Ishikawa (cell line): ENCODE measurements around the gene FSCN2.

Experiments
- CEBPB ChIP-seq: IDR thresholded peaks from 2 replicates; pipeline ENCODE4 v1.6.1; 2012
- CREB1 ChIP-seq: IDR thresholded peaks from 2 replicates; pipeline ENCODE4 v1.6.1; 2012; ENCODE audit warnings: low read depth
- EGR1 ChIP-seq: IDR thresholded peaks from 2 replicates; pipeline ENCODE4 v1.6.1; 2012
- EP300 ChIP-seq: IDR thresholded peaks from 2 replicates; pipeline ENCODE4 v1.6.1; 2012; ENCODE audit warnings: borderline replicate concordance
- FOXM1 ChIP-seq: IDR thresholded peaks from 2 replicates; pipeline ENCODE4 v1.6.1; 2012; ENCODE audit warnings: low read depth, borderline replicate concordance
- MAX ChIP-seq: IDR thresholded peaks from 2 replicates; pipeline ENCODE4 v1.6.1; 2012
- NFIC ChIP-seq: IDR thresholded peaks from 2 replicates; pipeline ENCODE4 v1.6.1; 2012
- RAD21 ChIP-seq: IDR thresholded peaks from 2 replicates; pipeline ENCODE4 v1.6.1; 2012; ENCODE audit warnings: low read depth
- REST ChIP-seq: IDR thresholded peaks from 2 replicates; pipeline ENCODE4 v1.6.1; 2012; ENCODE audit warnings: low read depth, mild to moderate bottlenecking
- TAF1 ChIP-seq: IDR thresholded peaks from 2 replicates; pipeline ENCODE4 v1.6.1; 2012; ENCODE audit warnings: low read depth, mild to moderate bottlenecking
- TCF12 ChIP-seq: IDR thresholded peaks from 2 replicates; pipeline ENCODE4 v1.6.1; 2012; ENCODE audit warnings: low read depth
- TEAD4 ChIP-seq: IDR thresholded peaks from 2 replicates; pipeline ENCODE4 v1.6.1; 2012
- USF1 ChIP-seq: IDR thresholded peaks from 2 replicates; pipeline ENCODE4 v1.6.1; 2012
- YY1 ChIP-seq: IDR thresholded peaks from 2 replicates; pipeline ENCODE4 v1.6.1; 2012; ENCODE audit warnings: low read depth
- ZBTB7A ChIP-seq: IDR thresholded peaks from 2 replicates; pipeline ENCODE4 v1.6.1; 2012; ENCODE audit warnings: low read depth

Gene FSCN2

GRCh38 chr17:81540676-81541027 is 12.5 kb downstream of the FSCN2 start:
- no peak for TF ChIP-seq TAF1
- no peak for TF ChIP-seq TEAD4
- no peak for TF ChIP-seq USF1
- no peak for TF ChIP-seq YY1
- TF ChIP-seq TCF12 = no peak
- TF ChIP-seq RAD21 = no peak
- TF ChIP-seq MAX = no peak
- TF ChIP-seq EGR1 = no peak
- no peak for TF ChIP-seq CEBPB
- TF ChIP-seq CREB1 = no peak

GRCh38 chr17:81541123-81541522 is 12.9 kb downstream of the FSCN2 start:
- no peak for TF ChIP-seq CREB1
- TF ChIP-seq FOXM1 = no peak
- no peak for TF ChIP-seq YY1
- no peak for TF ChIP-seq TEAD4
- TF ChIP-seq RAD21 = no peak
- TF ChIP-seq TCF12 = no peak
- TF ChIP-seq CEBPB = no peak
- no peak for TF ChIP-seq NFIC
- TF ChIP-seq USF1 = no peak

GRCh38 chr17:81542431-81543338 is 14.5 kb downstream of the FSCN2 start:
- TF ChIP-seq CREB1 (no peak), EGR1 (no peak), TEAD4 (no peak), REST (no peak), RAD21 (no peak), ZBTB7A (no peak), MAX (no peak), TAF1 (no peak), EP300 (no peak), USF1 (no peak), CEBPB (no peak), FOXM1 (no peak), NFIC (no peak), YY1 (no peak), TCF12 (no peak)

GRCh38 chr17:81543339-81543675 is 15.1 kb downstream of the FSCN2 start:
- TF ChIP-seq USF1 (no peak), EP300 (no peak), MAX (no peak), TCF12 (no peak), EGR1 (no peak), YY1 (no peak), CEBPB (no peak), NFIC (no peak), TEAD4 (no peak), CREB1 (no peak)

- TF ChIP-seq EGR1 (no peak), REST (no peak), YY1 (no peak), TAF1 (no peak), USF1 (no peak), RAD21 (no peak), CREB1 (no peak), EP300 (no peak), NFIC (no peak), ZBTB7A (no peak), FOXM1 (no peak)
Measured at GRCh38 chr17:81543756-81544155, 15.6 kb downstream of the FSCN2 start.
